ENCODE data around the gene EPHB1. TPM values are rescaled to one million over a fixed set of nuclear protein-coding genes. Genes with fewer than 3 reads are reported as not detected.

Gene EPHB1
- total RNA-seq, 1 experiment from 2014 or later, result 7.0 TPM

DNA sequence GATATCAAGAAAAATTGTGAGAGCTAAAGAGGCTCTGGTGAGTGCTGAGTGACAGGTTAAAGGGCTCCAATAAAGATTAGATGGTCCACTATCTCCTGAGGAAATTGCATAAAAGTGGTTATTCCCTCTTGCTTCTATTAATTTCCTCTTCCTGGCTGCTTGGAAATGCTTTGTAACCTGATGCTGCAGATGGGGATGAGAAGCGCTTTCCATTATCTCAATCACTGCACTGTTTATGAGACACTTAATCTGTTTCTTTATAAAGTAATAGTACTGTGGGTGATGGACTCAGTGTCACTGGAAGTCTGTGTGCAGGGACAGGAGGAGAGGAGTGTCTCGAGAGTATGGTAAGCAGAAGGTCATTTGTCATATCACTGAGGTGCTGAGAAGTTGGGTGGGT is 305.3 kb downstream of the EPHB1 start (continued):
- TF ChIP-seq ATF1 (CRISPR knock-in tag; IDR thresholded peaks at IDR 0.05) (no peak), GABPB1 (CRISPR knock-in tag; IDR thresholded peaks at IDR 0.05) (no peak), MXD4 (CRISPR knock-in tag; IDR thresholded peaks at IDR 0.05; ENCODE audit: borderline replicate concordance) (no peak)
- TF ChIP-seq, protein P1, sequence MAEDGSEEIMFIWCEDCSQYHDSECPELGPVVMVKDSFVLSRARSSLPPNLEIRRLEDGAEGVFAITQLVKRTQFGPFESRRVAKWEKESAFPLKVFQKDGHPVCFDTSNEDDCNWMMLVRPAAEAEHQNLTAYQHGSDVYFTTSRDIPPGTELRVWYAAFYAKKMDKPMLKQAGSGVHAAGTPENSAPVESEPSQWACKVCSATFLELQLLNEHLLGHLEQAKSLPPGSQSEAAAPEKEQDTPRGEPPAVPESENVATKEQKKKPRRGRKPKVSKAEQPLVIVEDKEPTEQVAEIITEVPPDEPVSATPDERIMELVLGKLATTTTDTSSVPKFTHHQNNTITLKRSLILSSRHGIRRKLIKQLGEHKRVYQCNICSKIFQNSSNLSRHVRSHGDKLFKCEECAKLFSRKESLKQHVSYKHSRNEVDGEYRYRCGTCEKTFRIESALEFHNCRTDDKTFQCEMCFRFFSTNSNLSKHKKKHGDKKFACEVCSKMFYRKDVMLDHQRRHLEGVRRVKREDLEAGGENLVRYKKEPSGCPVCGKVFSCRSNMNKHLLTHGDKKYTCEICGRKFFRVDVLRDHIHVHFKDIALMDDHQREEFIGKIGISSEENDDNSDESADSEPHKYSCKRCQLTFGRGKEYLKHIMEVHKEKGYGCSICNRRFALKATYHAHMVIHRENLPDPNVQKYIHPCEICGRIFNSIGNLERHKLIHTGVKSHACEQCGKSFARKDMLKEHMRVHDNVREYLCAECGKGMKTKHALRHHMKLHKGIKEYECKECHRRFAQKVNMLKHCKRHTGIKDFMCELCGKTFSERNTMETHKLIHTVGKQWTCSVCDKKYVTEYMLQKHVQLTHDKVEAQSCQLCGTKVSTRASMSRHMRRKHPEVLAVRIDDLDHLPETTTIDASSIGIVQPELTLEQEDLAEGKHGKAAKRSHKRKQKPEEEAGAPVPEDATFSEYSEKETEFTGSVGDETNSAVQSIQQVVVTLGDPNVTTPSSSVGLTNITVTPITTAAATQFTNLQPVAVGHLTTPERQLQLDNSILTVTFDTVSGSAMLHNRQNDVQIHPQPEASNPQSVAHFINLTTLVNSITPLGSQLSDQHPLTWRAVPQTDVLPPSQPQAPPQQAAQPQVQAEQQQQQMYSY (CRISPR knock-in tag; IDR thresholded peaks at IDR 0.05), result no peak

DNA sequence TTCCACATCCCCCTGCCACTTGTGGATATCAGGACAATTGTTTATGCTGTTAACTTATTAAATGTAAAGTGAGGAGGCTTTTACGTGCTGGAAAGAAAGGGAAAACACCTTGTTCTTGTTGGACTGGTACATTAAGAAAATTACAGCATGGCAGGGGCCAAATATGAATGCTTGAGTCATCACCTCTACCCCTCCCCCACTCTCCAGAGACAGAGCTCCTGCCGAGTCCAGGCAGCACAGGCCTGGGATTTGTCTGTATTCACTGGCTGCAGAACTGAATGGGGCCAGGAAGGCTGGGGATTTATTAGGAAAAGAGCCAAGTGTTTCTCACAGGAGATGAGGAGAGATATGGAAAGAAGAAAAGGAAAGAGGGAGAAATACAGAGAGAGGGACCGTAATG is 308.9 kb downstream of the EPHB1 start:
- H3K27me3 Mint-ChIP-seq (ENCODE audit: low read depth), result no peaks in the 10 kb centered on the region
- no peak overlapping the region for H3K4me3 Mint-ChIP-seq
- DNase-seq (ENCODE audit: low spot score), result no peak
- H3K27ac Mint-ChIP-seq, result no peak overlapping the region
- no peak for ATAC-seq
- POLR2A ChIA-PET, result no interaction called here
- H3K9me3 Mint-ChIP-seq, result no peaks in the 10 kb centered on the region; the same call in 1 of the 2 replicates
- CTCF ChIA-PET, result interaction anchor here (0.5 to 1.4 kb wide), 2 partner anchors 195 to 309 kb away, joined by 3 read pairs; partner anchors contain the start of gene EPHB1
- H3K4me1 Mint-ChIP-seq, result peaks cover 37% of the 10 kb centered on the region
- TF ChIP-seq FOXK1 (CRISPR knock-in tag; IDR thresholded peaks at IDR 0.05) (no peak), ZNF317 (CRISPR knock-in tag; IDR thresholded peaks at IDR 0.05; ENCODE audit: borderline replicate concordance, low read depth) (no peak), ZNF396 (CRISPR knock-in tag; IDR thresholded peaks at IDR 0.05; ENCODE audit: borderline replicate concordance) (no peak), OVOL2 (CRISPR knock-in tag; IDR thresholded peaks at IDR 0.05; ENCODE audit: borderline replicate concordance) (no peak), ZMAT4 (CRISPR knock-in tag; IDR thresholded peaks at IDR 0.05) (no peak), AR (CRISPR knock-in tag; IDR thresholded peaks at IDR 0.05) (no peak), ZNF423 (CRISPR knock-in tag; IDR thresholded peaks at IDR 0.05) (no peak), TEAD1 (CRISPR knock-in tag; IDR thresholded peaks at IDR 0.05) (no peak), MXD4 (CRISPR knock-in tag; IDR thresholded peaks at IDR 0.05; ENCODE audit: borderline replicate concordance) (no peak), FOXP4 (CRISPR knock-in tag; IDR thresholded peaks at IDR 0.05) (no peak), ATF2 (CRISPR knock-in tag; IDR thresholded peaks at IDR 0.05; ENCODE audit: borderline replicate concordance, low read depth) (no peak), HMGA2 (CRISPR knock-in tag; IDR thresholded peaks at IDR 0.05) (no peak), ZNF121 (CRISPR knock-in tag; IDR thresholded peaks at IDR 0.05) (no peak), ZNF512 (CRISPR knock-in tag; IDR thresholded peaks at IDR 0.05; ENCODE audit: borderline replicate concordance) (no peak), GRHL2 (CRISPR knock-in tag; IDR thresholded peaks at IDR 0.05; ENCODE audit: insufficient replicate concordance, severe bottlenecking) (no peak), ZNF425 (CRISPR knock-in tag; conservative IDR thresholded peaks at IDR 0.05) (no peak), GTF2I (CRISPR knock-in tag; conservative IDR thresholded peaks at IDR 0.05) (no peak)
- H3K36me3 Mint-ChIP-seq, result no peaks in the 10 kb centered on the region
